K562 (cell line): Measurements from ENCODE around the gene ZCCHC24. TPM values are rescaled to one million over a fixed set of nuclear protein-coding genes. Genes with fewer than 3 reads are reported as not detected.

Source experiments
- ATAC-seq: fragments of 200-7000 bp; cut with Tn5 transposase; 3 replicates; pipeline ENCODE4 v1.9.1; 2020; ENCODE audit warnings: moderate library complexity
- BruUV-seq: library from RNA; stranded (reverse); fragments of 400-500 nt; replicated peaks from 2 replicates; lab custom pipeline; 2021; lab: Mats Ljungman, UMichigan
- CTCF ChIA-PET: fragments of 300-600 bp; formaldehyde crosslinking; extraction: SDS; loops from one replicate; lab custom pipeline; 2021; ENCODE audit warnings: low intra/inter-chr PET ratio; lab: Yijun Ruan, JAX
- POLR2A ChIA-PET: fragments of 300-600, 350-650 bp; sonication (Branson Sonifier 250); formaldehyde crosslinking; extraction: SDS; loops from one replicate; lab custom pipeline; 2021; ENCODE audit warnings: antibody characterized with exemption, inconsistent platforms; lab: Yijun Ruan, JAX
- DNase-seq, 4 experiments: peaks; one replicate each; pipeline versions ENCODE4 v3.0.0 to v3.0.0-alpha.2; 2011 to 2018; ENCODE audit warnings: low spot score in 3 of 4, mixed read lengths in 3 of 4; ENCODE audit errors: extremely low read depth in 1 of 4
- FAIRE-seq: peaks from 2 replicates; lab custom pipeline; 2011; peaks lifted over from hg19 to GRCh38; lab: Jason Lieb, UNC
- H2AFZ ChIP-seq: 2 replicates; pipeline ENCODE4 v1.6.0; 2011; ENCODE audit warnings: low read depth, low read length, control low read depth, inconsistent platforms
- H3K27ac ChIP-seq: fragments of 200-600 bp; 3 replicates; pipeline ENCODE4 v1.8.0; 2011; ENCODE audit warnings: low read depth, mild to moderate bottlenecking, control low read depth, inconsistent platforms, low read length, moderate library complexity, mixed read lengths; ENCODE audit errors: extremely low read depth
- H3K27me3 ChIP-seq, 2 experiments: fragments of 300-600 bp in 1 of 2; 2 replicates in 1 of 2; 3 replicates in 1 of 2; pipeline versions ENCODE4 v1.6.0 to v1.8.0; 2011; ENCODE audit warnings: inconsistent platforms in 2 of 2, low read length in 2 of 2, mild to moderate bottlenecking in 1 of 2, mixed read lengths in 1 of 2, moderate library complexity in 1 of 2; ENCODE audit not compliant: control insufficient read depth in 2 of 2, insufficient read depth in 2 of 2
- H3K36me3 ChIP-seq: fragments of 300-600 bp; 3 replicates; pipeline ENCODE4 v1.8.0; 2011; ENCODE audit warnings: mild to moderate bottlenecking, low read length, inconsistent platforms; ENCODE audit not compliant: control insufficient read depth, insufficient read depth
- H3K4me1 ChIP-seq, 2 experiments: fragments of 200-600 bp in 1 of 2; replicated peaks in 1 of 2; 2 replicates in 1 of 2; 3 replicates in 1 of 2; pipeline versions ENCODE4 v1.5.1 to v1.8.0; 2011; ENCODE audit warnings: inconsistent platforms in 2 of 2, low read length in 2 of 2, mild to moderate bottlenecking in 1 of 2, mixed read lengths in 1 of 2, moderate library complexity in 1 of 2; ENCODE audit not compliant: control insufficient read depth in 2 of 2, insufficient read depth in 2 of 2
- H3K4me2 ChIP-seq: 2 replicates; pipeline ENCODE4 v1.6.1; 2011; ENCODE audit warnings: low read length, control low read depth, inconsistent platforms, mixed read lengths; ENCODE audit not compliant: insufficient read depth
- H3K4me3 ChIP-seq: fragments of 200-600 bp; sonication (generic), shearing (Covaris generic); 2 replicates; pipeline ENCODE4 v1.5.1; 2016; ENCODE audit warnings: control low read depth, inconsistent platforms
- H3K79me2 ChIP-seq: fragments of 200-600 bp; 3 replicates; pipeline ENCODE4 v1.8.0; 2011; ENCODE audit warnings: low read length, inconsistent platforms; ENCODE audit not compliant: control insufficient read depth, insufficient read depth
- H3K9ac ChIP-seq, 2 experiments: 2 replicates each; pipeline versions ENCODE4 v1.6.0 to v1.6.1; 2011; ENCODE audit warnings: low read depth in 2 of 2, low read length in 2 of 2, control low read depth in 1 of 2, inconsistent platforms in 1 of 2, mild to moderate bottlenecking in 1 of 2, mixed read lengths in 1 of 2; ENCODE audit not compliant: insufficient read depth in 1 of 2
- H3K9me1 ChIP-seq: one replicate; pipeline ENCODE4 v1.6.0; 2011; ENCODE audit warnings: inconsistent platforms, mild to moderate bottlenecking, low read length, moderate library complexity; ENCODE audit not compliant: control insufficient read depth, insufficient read depth
- H3K9me3 ChIP-seq: replicated peaks from 2 replicates; pipeline ENCODE4 v1.5.1; 2011; ENCODE audit warnings: low read depth, low read length, inconsistent platforms; ENCODE audit not compliant: control insufficient read depth, insufficient read depth
- H4K20me1 ChIP-seq: replicated peaks from 2 replicates; pipeline ENCODE4 v1.6.1; 2011; ENCODE audit warnings: low read length, inconsistent platforms, mixed read lengths; ENCODE audit not compliant: control insufficient read depth, insufficient read depth
- BHLHE40 ChIP-seq: IDR thresholded peaks from 2 replicates; pipeline ENCODE4 v1.6.1; 2011; ENCODE audit warnings: low read length, improper control_type of control experiment
- CREM ChIP-seq: IDR thresholded peaks from 2 replicates; pipeline ENCODE4 v1.6.1; 2014; ENCODE audit warnings: antibody characterized with exemption, low read depth
- ELF1 ChIP-seq: fragments of 200-800 bp; sonication (Bioruptor generic); IDR thresholded peaks from 2 replicates; pipeline ENCODE4 v1.6.1; 2016; ENCODE audit warnings: missing genetic modification characterization, missing compliant biosample characterization
- FOSL1 ChIP-seq: fragments of 200-800 bp; sonication (Bioruptor generic); conservative IDR thresholded peaks from 2 replicates; pipeline ENCODE4 v1.6.1; 2016; ENCODE audit warnings: missing genetic modification characterization, missing compliant biosample characterization
- FOXA3 ChIP-seq, 2 experiments: fragments of 450-650 bp in 1 of 2; sonication (generic) in 1 of 2; formaldehyde crosslinking; IDR thresholded peaks in 1 of 2; conservative IDR thresholded peaks in 1 of 2; 2 replicates each; pipeline versions ENCODE4 v1.4.0 to v1.8.0; 2020 to 2022; ENCODE audit warnings: mild to moderate bottlenecking in 2 of 2, missing genetic modification reagents in 1 of 2
- HCFC1 ChIP-seq: IDR thresholded peaks from 2 replicates; pipeline ENCODE4 v1.6.1; 2012; ENCODE audit warnings: low read depth, low read length, improper control_type of control experiment
- KDM1A ChIP-seq, 2 experiments: fragments of 450-650 bp; IDR thresholded peaks; 2 replicates each; pipeline ENCODE4 v1.6.1; 2016; ENCODE audit warnings: mild to moderate bottlenecking in 2 of 2
- KLF1 ChIP-seq: fragments of 450-650 bp; IDR thresholded peaks from 2 replicates; pipeline ENCODE4 v1.6.1; 2016; ENCODE audit warnings: missing genetic modification characterization, missing compliant biosample characterization
- LEF1 ChIP-seq: fragments of 450-650 bp; IDR thresholded peaks from 2 replicates; pipeline ENCODE4 v1.6.1; 2016; ENCODE audit warnings: mild to moderate bottlenecking
- NR2F6 ChIP-seq: fragments of 450-650 bp; formaldehyde crosslinking; IDR thresholded peaks from 2 replicates; pipeline ENCODE4 v1.4.0; 2020; ENCODE audit warnings: mild to moderate bottlenecking
- RBM17 ChIP-seq: fragments of 200-400 bp; formaldehyde crosslinking; IDR thresholded peaks from 2 replicates; pipeline ENCODE4 v1.6.1; 2017; ENCODE audit warnings: low read depth, mild to moderate bottlenecking, low read length, borderline replicate concordance
- TGIF2 ChIP-seq: sonication (generic); formaldehyde crosslinking; IDR thresholded peaks from 2 replicates; pipeline ENCODE4 v1.8.1; 2022; ENCODE audit warnings: mild to moderate bottlenecking, missing genetic modification reagents, moderate library complexity
- ZBTB7A ChIP-seq: IDR thresholded peaks from 2 replicates; pipeline ENCODE4 v1.6.1; 2011; ENCODE audit warnings: low read depth, mild to moderate bottlenecking, low read length, moderate library complexity, borderline replicate concordance; ENCODE audit not compliant: control insufficient read depth
- ZC3H8 ChIP-seq: fragments of 450-650 bp; IDR thresholded peaks from 2 replicates; pipeline ENCODE4 v1.6.1; 2017
- ZNF551 ChIP-seq: fragments of 250-450 bp; sonication (Bioruptor Pico); IDR thresholded peaks from 2 replicates; pipeline ENCODE4 v1.5.0; 2021; ENCODE audit warnings: mild to moderate bottlenecking, moderate library complexity
- ZNF589 ChIP-seq: fragments of 200-800 bp; sonication (Bioruptor generic); IDR thresholded peaks from 2 replicates; pipeline ENCODE4 v1.6.1; 2016; ENCODE audit warnings: low read depth, missing genetic modification characterization, missing compliant biosample characterization
- WGBS: fragments of 100-300 bp; shearing (Covaris generic); methylation state at CpG from one replicate; pipeline ENCODE4 v1.1.6; 2016; ENCODE audit warnings: low coverage, mixed read lengths; ENCODE audit not compliant: insufficient coverage; ENCODE audit errors: missing lambda C conversion rate; 5-methylcytosine and 5-hydroxymethylcytosine counted together
- in situ Hi-C: fragments of 300-500 bp; cut with MboI; formaldehyde crosslinking; loops from 4 replicates; pipeline ENCODE4 v1.15.0; 2018; ENCODE audit warnings: inconsistent platforms, mixed read lengths
- intact Hi-C: fragments of 100-400 bp; cut with micrococcal nuclease; formaldehyde crosslinking; loops from 2 replicates; pipeline ENCODE4 v1.14.2; 2022
- polyA plus RNA-seq, 8 experiments: library from polyadenylated mRNA; depleted of rRNA in 4 of 8; stranded (reverse) in 5 of 8; unstranded in 3 of 8; fragments of >200 nt; fragmentation: Nextera tagmentation in 2 of 8; fragmentation: Illumina TruSeq in 1 of 8; extraction: Ambion mirVana in 2 of 8; extraction: Trizol in 1 of 8; gene quantifications; 2 replicates each; pipeline versions ENCODE4 v1.2.1 to v1.2.3, GENCODE V29; 2011 to 2014; ENCODE audit warnings: inconsistent platforms in 1 of 8, missing spikeins in 1 of 8
- total RNA-seq, 7 experiments: library from RNA; depleted of rRNA in 6 of 7; stranded (reverse); fragments of >200 nt in 6 of 7; fragmentation: Illumina TruSeq in 2 of 7; extraction: Trizol in 2 of 7; gene quantifications; 2 replicates each; pipeline versions ENCODE4 v1.2.1 to v1.2.3, GENCODE V29; 2011 to 2021; ENCODE audit warnings: low replicate concordance in 1 of 7
- TF ChIP-seq, protein P1 (sequence below): fragments of 450-650 bp; IDR thresholded peaks from 2 replicates; pipeline ENCODE4 v1.6.1; 2018; ENCODE audit not compliant: partially characterized antibody
- TF ChIP-seq, protein P2 (sequence below): fragments of 450-650 bp; IDR thresholded peaks from 2 replicates; pipeline ENCODE4 v1.6.1; 2016; ENCODE audit warnings: mild to moderate bottlenecking

Gene ZCCHC24
- total and polyA plus RNA-seq, 9 of the 15 experiments (the other 6 are each of a cell fraction or from before 2014, with no cell fraction given) = 0.84 to 11.0 (median 4.6) TPM

DNA sequence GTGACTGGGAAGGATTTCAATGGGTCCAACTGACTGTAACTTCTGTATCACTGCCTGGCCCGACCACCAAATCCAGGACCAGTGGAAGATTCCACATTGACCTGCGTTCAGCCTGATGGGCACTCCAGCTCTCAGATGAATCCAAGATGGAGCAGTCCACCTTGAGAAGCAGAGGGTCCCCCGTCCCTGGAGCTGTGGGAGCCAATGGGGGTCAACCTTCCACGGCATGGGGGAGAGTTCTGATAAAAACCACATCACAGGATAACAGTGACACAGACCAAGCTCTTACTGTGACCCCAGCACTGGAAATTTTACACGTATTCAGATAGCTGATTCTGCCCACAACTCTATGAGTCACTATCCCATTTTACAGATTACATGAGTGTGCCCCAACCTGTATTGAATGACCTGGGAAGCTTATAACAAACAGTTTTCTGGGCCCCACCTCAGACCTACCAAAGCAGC is 11.2 kb downstream of the ZCCHC24 start:
- H3K9ac ChIP-seq = peak overlapping the region in 1 of 2 experiments; percentile 15; a peak in 1 of 4 replicates
- 0 out of 3 replicates have a peak, but pooled peaks have one; percentile 8 for ATAC-seq
- no peaks in the 10 kb centered on the region for H3K9me3 ChIP-seq
- no TSS peak for BruUV-seq
- H3K4me1 ChIP-seq = peaks cover 11 to 28% of the 10 kb centered on the region in 2 experiments
- H3K79me2 ChIP-seq = no peaks in the 10 kb centered on the region
- ChIA-PET POLR2A (interaction anchor here (0.6 to 2.3 kb wide), 5 partner anchors 10 to 35 kb away, joined by 3 to 10 read pairs (median 4); no protein-coding TSS in a partner anchor), CTCF (no interaction called here)
- H3K4me2 ChIP-seq = no peak overlapping the region
- intact Hi-C loops (no loop called here), in situ Hi-C loops (no loop called here)
- H2AFZ ChIP-seq = no peak overlapping the region
- peak in 3 of 4 experiments; percentile 38 to 50 (median 50) for DNase-seq
- WGBS = 11% methylated on average over 5 of the region's 5 CpGs
- H4K20me1 ChIP-seq = peaks cover 15% of the 10 kb centered on the region
- 0 out of 3 replicates have a peak overlapping the region, but pooled peaks have one; percentile 25 for H3K27ac ChIP-seq
- H3K27me3 ChIP-seq = no peaks in the 10 kb centered on the region
- H3K9me1 ChIP-seq = peaks cover 3% of the 10 kb centered on the region
- no peaks in the 10 kb centered on the region; the same call in 2 of the 3 replicates for H3K36me3 ChIP-seq
- H3K4me3 ChIP-seq = no peak overlapping the region
- peak; percentile 74 for FAIRE-seq
- TF ChIP-seq KLF1 (tag) = no peak
- TF ChIP-seq KDM1A (IDR thresholded peaks at IDR 0.05) = peak in 1 of 2 experiments; percentile 42; a peak in 1 of 4 replicates
- 0 out of 2 replicates have a peak, but pooled peaks have one; percentile 35 for TF ChIP-seq ZBTB7A
- no peak for TF ChIP-seq RBM17
- TF ChIP-seq HCFC1 = no peak
- 0 out of 2 replicates have a peak, but pooled peaks have one; percentile 6 for TF ChIP-seq CREM
- TF ChIP-seq, protein P1, sequence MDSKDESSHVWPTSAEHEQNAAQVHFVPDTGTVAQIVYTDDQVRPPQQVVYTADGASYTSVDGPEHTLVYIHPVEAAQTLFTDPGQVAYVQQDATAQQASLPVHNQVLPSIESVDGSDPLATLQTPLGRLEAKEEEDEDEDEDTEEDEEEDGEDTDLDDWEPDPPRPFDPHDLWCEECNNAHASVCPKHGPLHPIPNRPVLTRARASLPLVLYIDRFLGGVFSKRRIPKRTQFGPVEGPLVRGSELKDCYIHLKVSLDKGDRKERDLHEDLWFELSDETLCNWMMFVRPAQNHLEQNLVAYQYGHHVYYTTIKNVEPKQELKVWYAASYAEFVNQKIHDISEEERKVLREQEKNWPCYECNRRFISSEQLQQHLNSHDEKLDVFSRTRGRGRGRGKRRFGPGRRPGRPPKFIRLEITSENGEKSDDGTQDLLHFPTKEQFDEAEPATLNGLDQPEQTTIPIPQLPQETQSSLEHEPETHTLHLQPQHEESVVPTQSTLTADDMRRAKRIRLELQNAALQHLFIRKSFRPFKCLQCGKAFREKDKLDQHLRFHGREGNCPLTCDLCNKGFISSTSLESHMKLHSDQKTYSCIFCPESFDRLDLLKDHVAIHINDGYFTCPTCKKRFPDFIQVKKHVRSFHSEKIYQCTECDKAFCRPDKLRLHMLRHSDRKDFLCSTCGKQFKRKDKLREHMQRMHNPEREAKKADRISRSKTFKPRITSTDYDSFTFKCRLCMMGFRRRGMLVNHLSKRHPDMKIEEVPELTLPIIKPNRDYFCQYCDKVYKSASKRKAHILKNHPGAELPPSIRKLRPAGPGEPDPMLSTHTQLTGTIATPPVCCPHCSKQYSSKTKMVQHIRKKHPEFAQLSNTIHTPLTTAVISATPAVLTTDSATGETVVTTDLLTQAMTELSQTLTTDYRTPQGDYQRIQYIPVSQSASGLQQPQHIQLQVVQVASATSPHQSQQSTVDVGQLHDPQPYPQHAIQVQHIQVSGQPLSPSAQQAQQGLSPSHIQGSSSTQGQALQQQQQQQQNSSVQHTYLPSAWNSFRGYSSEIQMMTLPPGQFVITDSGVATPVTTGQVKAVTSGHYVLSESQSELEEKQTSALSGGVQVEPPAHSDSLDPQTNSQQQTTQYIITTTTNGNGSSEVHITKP = peak; percentile 45
- TF ChIP-seq ZNF551 = no peak
- TF ChIP-seq LEF1 = peak; percentile 91
- TF ChIP-seq, protein P2, sequence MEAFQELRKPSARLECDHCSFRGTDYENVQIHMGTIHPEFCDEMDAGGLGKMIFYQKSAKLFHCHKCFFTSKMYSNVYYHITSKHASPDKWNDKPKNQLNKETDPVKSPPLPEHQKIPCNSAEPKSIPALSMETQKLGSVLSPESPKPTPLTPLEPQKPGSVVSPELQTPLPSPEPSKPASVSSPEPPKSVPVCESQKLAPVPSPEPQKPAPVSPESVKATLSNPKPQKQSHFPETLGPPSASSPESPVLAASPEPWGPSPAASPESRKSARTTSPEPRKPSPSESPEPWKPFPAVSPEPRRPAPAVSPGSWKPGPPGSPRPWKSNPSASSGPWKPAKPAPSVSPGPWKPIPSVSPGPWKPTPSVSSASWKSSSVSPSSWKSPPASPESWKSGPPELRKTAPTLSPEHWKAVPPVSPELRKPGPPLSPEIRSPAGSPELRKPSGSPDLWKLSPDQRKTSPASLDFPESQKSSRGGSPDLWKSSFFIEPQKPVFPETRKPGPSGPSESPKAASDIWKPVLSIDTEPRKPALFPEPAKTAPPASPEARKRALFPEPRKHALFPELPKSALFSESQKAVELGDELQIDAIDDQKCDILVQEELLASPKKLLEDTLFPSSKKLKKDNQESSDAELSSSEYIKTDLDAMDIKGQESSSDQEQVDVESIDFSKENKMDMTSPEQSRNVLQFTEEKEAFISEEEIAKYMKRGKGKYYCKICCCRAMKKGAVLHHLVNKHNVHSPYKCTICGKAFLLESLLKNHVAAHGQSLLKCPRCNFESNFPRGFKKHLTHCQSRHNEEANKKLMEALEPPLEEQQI = no peak
- no peak for TF ChIP-seq ZNF589 (CRISPR knock-in tag)
- no peak for TF ChIP-seq NR2F6
- TF ChIP-seq ZC3H8 = no peak
- TF ChIP-seq FOXA3 (CRISPR knock-in tag; conservative IDR thresholded peaks at IDR 0.05 in 1 of 2, IDR thresholded peaks at IDR 0.05 in 1 of 2) = no peak
- no peak for TF ChIP-seq TGIF2
- no peak for TF ChIP-seq ELF1 (tag)
- peak; percentile 53 for TF ChIP-seq FOSL1
- no peak for TF ChIP-seq BHLHE40
